Measurements from ENCODE around the gene MISFA.
A peak's percentile ranks its signal among the peaks of the same experiment; 100 is the strongest.
"Not testable (repeated sequence)": the region's sequence is repeated elsewhere in the genome, so short reads cannot be mapped to it uniquely, and the experiment has no call there.

Gene MISFA

DNA sequence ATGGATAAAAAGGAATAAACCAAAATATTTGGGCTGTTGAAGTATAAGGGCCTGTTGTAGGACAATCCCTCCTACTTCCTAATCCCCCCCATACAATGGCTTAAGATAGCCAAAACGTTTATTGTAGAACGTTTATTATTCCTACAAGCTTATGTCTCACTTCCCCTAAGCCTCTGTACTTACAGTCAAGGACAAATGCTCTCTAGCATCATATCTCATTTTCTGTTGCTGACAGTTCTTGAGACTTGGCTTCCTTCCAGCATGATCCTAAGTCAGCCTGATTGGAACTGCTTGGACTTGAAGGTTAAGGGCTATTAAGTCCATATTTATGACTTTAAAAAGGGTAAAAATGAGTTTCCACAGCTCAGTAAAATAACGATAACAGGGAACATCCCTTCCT is 8.8 kb downstream of the MISFA start:
- H3K36me3 Mint-ChIP-seq: peaks cover 6% of the 10 kb centered on the region
- no peak overlapping the region for H3K27ac Mint-ChIP-seq
- no peaks in the 10 kb centered on the region for H3K9me3 Mint-ChIP-seq
- no peak overlapping the region for H3K4me3 Mint-ChIP-seq
- no peaks in the 10 kb centered on the region for H3K27me3 Mint-ChIP-seq
- peaks cover 2% of the 10 kb centered on the region for H3K4me1 Mint-ChIP-seq

DNA sequence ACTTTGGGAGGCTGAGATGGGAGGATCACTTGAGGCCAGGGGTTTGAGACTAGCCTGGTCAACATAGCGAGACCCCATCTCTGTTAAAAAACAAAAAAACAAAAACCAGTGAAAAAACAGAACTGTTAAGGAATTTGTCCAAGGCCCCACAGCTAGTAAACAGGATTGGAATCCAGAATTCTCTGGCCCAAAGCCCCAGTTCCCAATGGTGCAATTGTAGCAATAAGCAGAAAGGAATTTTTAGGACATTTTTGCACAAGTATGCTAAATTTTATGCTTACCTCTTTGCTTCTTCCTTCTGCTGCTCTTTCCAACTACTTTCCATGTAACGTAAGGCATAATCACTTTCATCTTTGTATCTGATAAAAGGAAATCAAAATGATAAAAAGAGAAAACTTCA is 11.6 kb downstream of the MISFA start:
- H3K4me3 Mint-ChIP-seq: no peak overlapping the region
- H3K36me3 Mint-ChIP-seq: peaks cover 20% of the 10 kb centered on the region

DNA sequence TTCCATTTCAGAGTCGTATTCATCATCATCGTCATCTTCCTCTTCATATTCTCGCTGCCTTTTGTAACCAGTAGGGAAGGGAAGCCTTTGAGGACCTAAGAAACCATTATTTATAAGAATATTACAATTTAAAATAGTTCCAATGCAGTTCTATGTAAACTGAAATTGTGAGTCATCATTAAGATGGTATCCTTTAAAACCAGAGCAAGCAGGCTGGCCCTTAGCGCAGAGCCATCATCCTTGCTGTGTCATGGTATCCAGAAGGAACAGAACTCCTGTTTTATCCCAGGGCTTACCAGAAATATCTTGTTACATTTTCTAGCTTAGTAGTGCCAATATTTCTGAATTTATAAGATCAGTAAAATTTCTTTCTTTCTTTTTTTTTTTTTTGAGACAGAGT is 12.8 kb downstream of the MISFA start:
- Mint-ChIP-seq H3K9me3 (peaks cover 5% of the 10 kb centered on the region), H3K36me3 (peaks cover 17% of the 10 kb centered on the region), H3K27me3 (no peaks in the 10 kb centered on the region), H3K4me3 (no peak overlapping the region), H3K4me1 (peaks cover 30% of the 10 kb centered on the region), H3K27ac (no peak overlapping the region)

More for the DNA sequence above, 11.6 kb downstream of the MISFA start:
- peaks cover 5% of the 10 kb centered on the region for H3K9me3 Mint-ChIP-seq
- H3K4me1 Mint-ChIP-seq: peaks cover 19% of the 10 kb centered on the region
- H3K27ac Mint-ChIP-seq: no peak overlapping the region
- H3K27me3 Mint-ChIP-seq: no peaks in the 10 kb centered on the region

DNA sequence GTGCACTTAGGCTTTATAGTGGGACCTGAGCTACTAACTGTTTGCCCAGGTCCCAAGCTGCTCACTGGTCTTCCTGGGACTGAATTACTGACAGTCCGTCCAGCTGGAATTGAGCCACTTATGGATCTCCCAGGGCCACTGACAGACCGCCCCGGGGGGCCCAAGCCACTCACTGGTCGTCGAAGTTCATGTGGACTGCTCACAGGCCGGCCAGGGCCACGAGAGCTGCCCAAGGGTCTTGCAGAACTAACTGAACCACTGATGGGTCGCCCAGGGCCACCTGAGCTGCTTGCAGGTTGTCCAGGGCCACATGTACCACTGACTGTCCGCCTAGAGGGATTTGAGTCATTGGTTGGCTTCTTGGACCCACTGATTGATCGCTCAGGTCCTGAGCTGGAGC is 15.1 kb downstream of the MISFA start:
- Mint-ChIP-seq H3K4me1 (peaks cover 49% of the 10 kb centered on the region), H3K9me3 (peaks cover 5% of the 10 kb centered on the region), H3K27ac (no peak overlapping the region), H3K4me3 (no peak overlapping the region), H3K27me3 (no peaks in the 10 kb centered on the region), H3K36me3 (peaks cover 18% of the 10 kb centered on the region)

DNA sequence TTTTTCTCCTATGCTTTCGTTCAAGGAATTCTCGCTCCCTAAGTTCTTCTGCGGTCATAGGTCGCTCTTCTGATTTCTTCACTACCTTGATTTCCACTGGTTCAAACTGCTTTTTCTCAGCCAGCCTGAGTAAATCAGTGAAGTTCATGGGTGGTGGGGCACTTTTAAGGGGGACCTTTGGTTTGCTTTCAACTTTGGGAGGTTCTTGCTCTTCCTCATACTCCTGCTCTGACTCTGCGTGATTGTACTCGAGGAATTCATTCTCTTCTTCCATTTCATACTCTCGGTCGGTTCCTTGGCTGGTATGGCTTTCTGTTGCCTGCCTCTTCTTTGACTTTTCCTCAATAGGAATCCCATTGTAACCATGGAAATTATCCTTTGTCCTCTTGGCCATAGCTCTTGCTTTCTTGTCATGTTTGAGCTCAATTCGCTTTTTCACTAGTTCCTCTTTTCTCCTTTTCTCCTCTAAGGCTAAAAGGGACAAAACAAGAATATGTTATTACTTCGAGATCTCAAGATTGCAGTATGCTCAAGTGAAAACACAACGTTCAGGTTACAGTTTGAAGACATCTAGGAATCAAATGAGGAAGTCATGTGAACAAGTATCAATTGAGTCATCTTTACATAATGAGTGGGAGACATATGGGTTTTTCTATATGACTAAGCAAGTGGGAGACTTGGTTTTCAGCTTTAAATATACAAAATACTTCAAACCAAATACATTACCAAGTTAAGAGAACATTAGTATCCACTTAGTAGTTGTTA is 16.2 kb downstream of the MISFA start:
- H3K9me3 Mint-ChIP-seq: peaks cover 5% of the 10 kb centered on the region
- H3K4me3 Mint-ChIP-seq: peak overlapping the region; percentile 81
- H3K27ac Mint-ChIP-seq: peak overlapping the region; percentile 98
- H3K4me1 Mint-ChIP-seq: peaks cover 54% of the 10 kb centered on the region
- no peaks in the 10 kb centered on the region for H3K27me3 Mint-ChIP-seq
- peaks cover 16% of the 10 kb centered on the region for H3K36me3 Mint-ChIP-seq

DNA sequence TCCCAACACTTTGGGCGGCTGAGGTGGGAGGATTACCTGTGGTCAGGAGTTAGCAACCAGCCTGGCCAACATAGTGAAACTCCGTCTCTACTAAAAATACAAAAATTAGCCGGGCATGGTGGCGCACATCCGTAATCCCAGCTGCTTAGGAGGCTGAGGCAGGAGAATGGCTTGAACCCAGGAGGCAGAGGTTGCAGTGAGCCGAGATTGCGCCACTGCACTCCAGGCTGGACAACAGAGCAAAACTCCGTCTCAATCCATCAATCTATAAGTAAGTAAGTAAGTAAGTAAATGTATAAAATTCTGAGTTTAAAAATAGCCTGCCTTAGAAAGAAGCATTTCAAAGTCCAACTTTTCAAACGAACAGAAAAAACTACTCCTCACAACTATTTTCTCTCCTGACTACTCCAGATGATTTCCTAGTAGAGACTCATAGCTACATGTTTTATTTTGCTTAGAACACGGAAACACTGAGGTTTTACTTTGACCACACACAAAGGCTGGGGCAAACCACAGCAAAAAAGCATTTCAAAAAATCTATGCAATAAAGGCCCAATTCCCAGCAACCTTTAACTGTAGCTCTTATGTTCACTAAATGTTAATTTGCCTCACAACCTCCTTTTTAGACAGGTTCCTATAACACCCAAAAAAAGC is 18.2 kb downstream of the MISFA start:
- Mint-ChIP-seq H3K36me3 (peaks cover 16% of the 10 kb centered on the region), H3K27ac (peak overlapping the region; percentile 75), H3K4me1 (peaks cover 63% of the 10 kb centered on the region), H3K9me3 (peaks cover 5% of the 10 kb centered on the region), H3K27me3 (no peaks in the 10 kb centered on the region), H3K4me3 (peak overlapping the region; percentile 79)

DNA sequence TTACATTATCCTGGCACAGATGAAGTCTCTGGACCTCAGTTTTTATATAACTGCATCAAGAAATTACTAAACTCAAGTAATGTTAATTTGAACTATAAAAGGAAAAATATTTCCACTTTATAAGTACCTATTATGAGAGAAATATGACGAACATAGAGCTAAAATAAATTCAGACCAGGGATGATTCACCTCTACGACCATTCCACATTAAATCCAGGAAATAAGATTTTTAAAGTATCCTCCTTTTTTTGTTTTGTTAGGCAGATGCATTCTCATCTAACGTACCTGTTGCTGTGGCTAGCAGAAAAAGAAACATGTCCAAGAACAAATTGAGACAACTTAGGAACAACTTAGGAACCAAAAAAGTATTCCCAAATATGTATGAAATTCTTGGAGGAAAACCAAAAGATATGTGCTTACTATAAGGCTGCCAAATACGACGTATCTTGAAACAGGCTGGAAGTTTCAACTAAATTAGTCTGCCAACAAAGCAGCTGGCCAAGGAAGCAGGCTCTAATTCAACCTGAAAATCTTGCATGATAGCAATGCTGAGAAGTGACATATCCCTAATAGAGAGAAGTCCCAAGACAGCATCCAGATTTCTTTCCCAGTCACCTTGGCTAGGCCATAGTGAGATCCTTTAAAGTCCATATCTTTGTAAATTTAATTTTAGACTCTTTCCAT is 18.9 kb downstream of the MISFA start:
- H3K9me3 Mint-ChIP-seq: peaks cover 5% of the 10 kb centered on the region
- peaks cover 65% of the 10 kb centered on the region for H3K4me1 Mint-ChIP-seq
- H3K27me3 Mint-ChIP-seq: no peaks in the 10 kb centered on the region
- peak overlapping the region; percentile 75 for H3K27ac Mint-ChIP-seq
- peaks cover 16% of the 10 kb centered on the region for H3K36me3 Mint-ChIP-seq
- peak overlapping the region; percentile 79 for H3K4me3 Mint-ChIP-seq

DNA sequence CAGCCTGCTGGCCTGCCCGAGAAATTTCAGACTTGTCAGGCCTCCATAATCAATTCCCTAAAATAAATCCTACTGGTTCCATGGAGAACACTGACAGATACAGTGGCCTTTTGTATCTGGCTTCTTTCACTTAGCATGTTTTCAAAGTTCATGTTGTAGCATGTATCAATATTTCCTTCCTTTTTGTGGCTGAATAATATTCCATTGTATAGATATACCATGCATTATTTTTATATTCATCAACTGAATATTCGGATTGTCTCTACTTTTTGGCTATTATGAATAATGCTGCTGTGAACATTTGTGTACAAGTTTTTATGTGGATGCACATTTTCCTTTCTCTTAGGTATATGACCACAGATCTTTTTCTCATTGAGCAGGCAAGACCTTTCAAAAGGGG is 24.1 kb downstream of the MISFA start:
- Mint-ChIP-seq H3K4me3 (no peak overlapping the region), H3K27me3 (no peaks in the 10 kb centered on the region), H3K9me3 (peaks cover 5% of the 10 kb centered on the region), H3K4me1 (peaks cover 46% of the 10 kb centered on the region), H3K27ac (no peak overlapping the region), H3K36me3 (peaks cover 12% of the 10 kb centered on the region)

DNA sequence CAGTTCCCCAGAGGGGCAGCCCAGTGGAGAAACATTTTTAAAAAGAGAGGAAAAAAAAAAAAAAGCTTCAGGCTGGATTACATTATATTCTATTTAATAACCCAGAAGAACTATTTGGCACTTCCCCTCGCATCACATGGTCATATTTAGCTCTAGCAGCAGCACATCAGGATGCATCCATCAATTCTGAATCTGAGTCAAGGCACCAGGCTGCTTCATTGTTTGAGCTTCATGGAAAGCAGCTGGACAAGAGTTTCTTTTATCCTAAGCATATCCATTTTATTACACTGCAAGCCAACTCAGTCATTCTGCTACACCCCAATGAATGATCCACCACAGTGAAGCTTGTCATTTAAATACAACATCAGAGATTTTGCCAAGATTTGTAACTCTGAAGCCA is 24.6 kb downstream of the MISFA start:
- peaks cover 5% of the 10 kb centered on the region for H3K9me3 Mint-ChIP-seq
- H3K4me1 Mint-ChIP-seq: peaks cover 45% of the 10 kb centered on the region
- H3K4me3 Mint-ChIP-seq: no peak overlapping the region
- H3K27me3 Mint-ChIP-seq: no peaks in the 10 kb centered on the region
- no peak overlapping the region for H3K27ac Mint-ChIP-seq
- H3K36me3 Mint-ChIP-seq: peaks cover 12% of the 10 kb centered on the region

DNA sequence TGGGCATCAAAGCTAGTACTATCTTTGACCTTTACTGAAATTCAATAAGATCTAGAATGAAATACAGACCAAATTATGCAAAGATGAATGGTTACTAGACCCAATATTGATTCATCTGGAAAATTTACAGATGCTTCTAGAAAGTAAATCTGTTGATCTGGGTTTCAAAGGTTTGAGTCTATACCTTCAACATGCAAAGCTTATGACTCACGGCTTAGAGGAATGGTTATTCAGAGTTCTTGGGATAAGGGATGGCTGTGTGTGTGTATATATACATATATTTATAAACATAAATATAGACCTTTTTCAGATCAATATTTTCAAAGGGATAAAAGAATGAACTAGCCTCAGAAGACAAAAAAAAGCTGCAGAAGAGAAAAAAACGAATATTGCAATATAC is 33.3 kb downstream of the MISFA start:
- Mint-ChIP-seq H3K27me3 (no peaks in the 10 kb centered on the region), H3K4me1 (peaks cover 53% of the 10 kb centered on the region), H3K36me3 (peaks cover 3% of the 10 kb centered on the region), H3K9me3 (no peaks in the 10 kb centered on the region), H3K4me3 (peak overlapping the region; percentile 93), H3K27ac (no peak overlapping the region)

DNA sequence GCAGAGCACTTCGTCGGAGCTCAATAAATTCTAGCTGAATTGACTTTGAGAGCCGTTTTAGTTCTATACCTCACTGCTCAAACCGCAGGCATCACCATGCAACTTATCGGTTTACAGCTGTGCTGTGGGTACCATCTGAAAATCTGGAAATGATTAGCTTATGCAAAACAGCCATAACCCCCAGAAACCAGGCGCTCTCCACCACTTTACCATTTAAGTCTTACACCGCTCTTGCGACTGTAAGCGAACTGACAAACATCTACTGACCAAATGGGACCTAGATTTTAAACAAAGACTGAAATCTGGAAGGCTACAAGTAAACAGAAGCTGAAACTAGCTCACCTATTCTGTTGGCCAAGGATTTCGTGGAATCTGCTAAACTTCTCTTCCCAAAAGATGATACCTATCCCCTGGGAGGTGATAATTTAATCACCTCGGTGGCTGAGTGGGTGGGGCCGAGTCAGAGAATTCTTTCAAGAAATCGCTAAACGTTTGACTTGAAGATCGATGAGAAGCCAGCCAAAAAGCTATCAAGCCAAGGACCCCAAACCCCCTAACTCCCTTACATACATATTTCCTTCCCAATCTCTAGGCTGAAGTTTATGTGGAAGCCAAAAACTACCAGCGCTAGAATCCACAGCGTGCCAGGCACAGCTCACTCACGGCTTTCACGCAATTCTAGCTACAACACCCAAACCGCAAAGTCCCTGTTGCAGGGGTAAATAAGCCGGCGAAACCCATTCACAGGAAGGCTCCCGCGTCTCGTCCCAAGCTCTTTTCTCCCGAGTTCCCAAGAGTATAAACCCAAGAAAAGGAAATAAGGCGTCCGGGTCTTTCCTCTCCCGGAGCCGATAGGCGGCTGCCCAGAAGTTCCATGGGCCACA is 33.9 kb downstream of the MISFA start:
- no peaks in the 10 kb centered on the region for H3K27me3 Mint-ChIP-seq
- peak overlapping the region; percentile 98 for H3K27ac Mint-ChIP-seq
- no peaks in the 10 kb centered on the region for H3K9me3 Mint-ChIP-seq
- peaks cover 3% of the 10 kb centered on the region for H3K36me3 Mint-ChIP-seq
- H3K4me3 Mint-ChIP-seq: peak overlapping the region; percentile 93
- peaks cover 47% of the 10 kb centered on the region for H3K4me1 Mint-ChIP-seq

DNA sequence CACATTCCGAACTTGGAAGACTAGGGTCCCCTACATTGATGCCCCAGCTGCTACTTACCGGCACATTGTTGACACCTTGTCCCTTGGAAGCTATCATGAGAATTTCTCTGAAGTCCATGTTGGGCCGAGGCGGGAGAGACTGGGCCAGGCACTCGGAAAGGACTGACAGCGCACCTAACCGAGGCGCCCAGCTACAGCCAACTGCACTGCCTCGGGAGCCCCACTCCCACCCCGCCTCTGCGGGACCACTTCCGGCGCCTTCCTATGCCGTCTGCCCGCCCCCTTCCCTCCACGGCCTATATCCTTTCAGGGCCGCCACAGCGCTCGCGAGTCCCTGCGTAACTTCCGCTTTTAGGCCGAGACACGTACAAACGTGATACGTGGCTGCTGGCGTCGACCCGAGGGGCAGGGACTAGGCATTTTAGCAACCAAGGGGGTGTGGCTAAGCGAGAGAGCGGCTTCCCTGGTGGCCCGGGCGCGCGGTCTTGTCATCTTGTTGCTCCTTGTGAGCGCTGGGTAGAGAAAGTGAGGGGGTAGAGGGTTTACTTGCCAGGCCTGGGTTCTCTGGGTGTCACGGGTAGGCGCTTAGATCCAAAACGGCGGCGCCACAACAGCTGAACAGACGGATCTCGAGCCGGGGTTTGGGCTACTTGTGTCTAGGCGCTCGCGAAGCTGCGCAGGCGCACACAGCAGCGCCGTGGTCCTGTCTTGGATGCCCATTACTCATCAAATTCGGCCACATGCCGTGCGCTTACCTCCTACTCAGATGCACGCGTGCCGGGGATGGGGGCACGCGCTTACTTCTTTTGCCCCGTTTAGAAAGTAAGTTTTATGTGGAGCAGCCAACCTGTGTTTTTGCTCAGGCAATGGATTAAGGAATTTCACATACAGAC is 34.8 kb downstream of the MISFA start, which contains the start of gene SPTY2D1:
TSS of gene SPTY2D1 (minus strand) at position 203 of the 893 bp plus-strand sequence. CDS start at position 118, 85 bp downstream.
- Mint-ChIP-seq H3K27ac (peak within 1 kb of the TSS; percentile 98), H3K27me3 (no peaks in the 10 kb centered on the region), H3K4me3 (peak within 1 kb of the TSS; percentile 93), H3K4me1 (peaks cover 41% of the 10 kb centered on the region), H3K9me3 (no peaks in the 10 kb centered on the region), H3K36me3 (peaks cover 3% of the 10 kb centered on the region)

DNA sequence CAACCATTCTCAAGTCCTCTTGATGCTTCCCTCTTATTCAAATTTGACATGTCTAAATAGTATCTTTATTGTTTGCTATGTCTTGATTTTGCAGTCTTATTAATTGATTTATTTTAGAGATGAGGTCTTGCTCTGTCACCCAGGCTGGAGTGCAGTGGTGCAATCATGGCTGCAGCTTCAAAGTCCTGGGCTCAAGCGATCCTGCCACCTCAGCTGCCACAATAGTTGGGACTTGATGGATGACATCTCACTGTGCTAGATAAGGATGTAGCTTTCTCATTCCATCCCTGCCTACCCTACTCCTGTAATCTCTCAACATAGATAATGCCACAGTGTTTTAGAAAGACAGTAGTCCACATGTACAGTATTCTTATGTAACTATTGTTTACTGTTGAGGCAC is 42.1 kb downstream of the MISFA start:
- Mint-ChIP-seq H3K4me1 (no peaks in the 10 kb centered on the region), H3K36me3 (no peaks in the 10 kb centered on the region), H3K9me3 (no peaks in the 10 kb centered on the region), H3K4me3 (no peak overlapping the region), H3K27me3 (no peaks in the 10 kb centered on the region), H3K27ac (no peak overlapping the region)

DNA sequence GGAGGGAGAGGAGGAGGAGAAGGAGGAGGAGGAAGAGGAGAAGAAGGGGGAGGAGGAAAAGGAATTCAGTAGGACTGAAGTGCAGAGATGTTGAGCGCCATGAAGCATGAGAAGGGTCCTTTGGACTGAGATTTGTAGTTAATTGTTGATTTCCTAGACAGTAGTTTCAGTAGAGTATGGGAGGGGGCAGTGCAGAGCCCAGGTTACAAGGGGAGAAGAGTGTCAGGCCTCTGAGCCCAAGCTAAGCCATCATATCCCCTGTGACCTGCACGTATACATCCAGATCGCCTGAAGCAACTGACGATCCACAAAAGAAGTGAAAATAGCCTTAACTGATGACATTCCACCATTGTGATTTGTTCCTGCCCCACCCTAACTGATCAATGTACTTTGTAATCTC is 43.4 kb downstream of the MISFA start:
- not testable (repeated sequence) for H3K4me3 Mint-ChIP-seq, H3K36me3 Mint-ChIP-seq, H3K4me1 Mint-ChIP-seq, H3K27me3 Mint-ChIP-seq, H3K27ac Mint-ChIP-seq, H3K9me3 Mint-ChIP-seq
